Measurements from ENCODE around the gene CFAP206. TPM values are rescaled to one million over a fixed set of nuclear protein-coding genes. Genes with fewer than 3 reads are reported as not detected.

CFAP206 gene
- total RNA-seq, 1 experiment from 2014 or later: not detected

- H2BK15ac ChIP-seq (ENCODE audit: low read depth, low read length): no peak overlapping the region
- no peak overlapping the region for H3K4ac ChIP-seq (ENCODE audit: low read depth, low read length)
- peak overlapping the region in 2 of 3 experiments; percentile 39 to 40; a peak in 1 of 7 replicates for H3K27ac Mint-ChIP-seq
- no peak overlapping the region for H2AK5ac ChIP-seq (ENCODE audit: insufficient read length, low read length)
- H4K20me1 ChIP-seq (ENCODE audit: control insufficient read depth, insufficient read depth, insufficient read length): no peaks in the 10 kb centered on the region
- H3K18ac ChIP-seq (ENCODE audit: insufficient read length, low read depth, low read length): no peak overlapping the region
- H3K23me2 ChIP-seq (ENCODE audit: insufficient read length, low read depth, low read length, poor library complexity, severe bottlenecking): no peaks in the 10 kb centered on the region
- no peak overlapping the region for H2BK5ac ChIP-seq (ENCODE audit: insufficient read length, low read length)
- no peak overlapping the region for H3K4me2 ChIP-seq (ENCODE audit: insufficient read depth, insufficient read length, low read length)
- H3K14ac ChIP-seq (ENCODE audit: insufficient read depth, low read length): no peak overlapping the region
- no peaks in the 10 kb centered on the region for H3K9me3 ChIP-seq (ENCODE audit: control insufficient read depth, low read depth, low read length)
- no peak overlapping the region for H2BK12ac ChIP-seq (ENCODE audit: insufficient read length, low read depth, low read length)
- no peaks in the 10 kb centered on the region for H3K4me1 ChIP-seq (ENCODE audit: insufficient read depth, low read length)
- no peak overlapping the region for H2BK20ac ChIP-seq (ENCODE audit: low read depth, low read length, poor library complexity, severe bottlenecking)
- H4K91ac ChIP-seq (ENCODE audit: insufficient read length, low read depth, low read length): no peak overlapping the region
- H3K56ac ChIP-seq (ENCODE audit: insufficient read length, low read depth, low read length): no peak overlapping the region
- H3T11ph ChIP-seq (ENCODE audit: low read length): no peak overlapping the region
- H3K4me1 Mint-ChIP-seq: no peaks in the 10 kb centered on the region
- no peak overlapping the region for H3K9ac ChIP-seq (ENCODE audit: extremely low read depth, insufficient read length, low read length)
- H2AFZ ChIP-seq (ENCODE audit: low read length): no peak overlapping the region
- TF ChIP-seq, protein P1, sequence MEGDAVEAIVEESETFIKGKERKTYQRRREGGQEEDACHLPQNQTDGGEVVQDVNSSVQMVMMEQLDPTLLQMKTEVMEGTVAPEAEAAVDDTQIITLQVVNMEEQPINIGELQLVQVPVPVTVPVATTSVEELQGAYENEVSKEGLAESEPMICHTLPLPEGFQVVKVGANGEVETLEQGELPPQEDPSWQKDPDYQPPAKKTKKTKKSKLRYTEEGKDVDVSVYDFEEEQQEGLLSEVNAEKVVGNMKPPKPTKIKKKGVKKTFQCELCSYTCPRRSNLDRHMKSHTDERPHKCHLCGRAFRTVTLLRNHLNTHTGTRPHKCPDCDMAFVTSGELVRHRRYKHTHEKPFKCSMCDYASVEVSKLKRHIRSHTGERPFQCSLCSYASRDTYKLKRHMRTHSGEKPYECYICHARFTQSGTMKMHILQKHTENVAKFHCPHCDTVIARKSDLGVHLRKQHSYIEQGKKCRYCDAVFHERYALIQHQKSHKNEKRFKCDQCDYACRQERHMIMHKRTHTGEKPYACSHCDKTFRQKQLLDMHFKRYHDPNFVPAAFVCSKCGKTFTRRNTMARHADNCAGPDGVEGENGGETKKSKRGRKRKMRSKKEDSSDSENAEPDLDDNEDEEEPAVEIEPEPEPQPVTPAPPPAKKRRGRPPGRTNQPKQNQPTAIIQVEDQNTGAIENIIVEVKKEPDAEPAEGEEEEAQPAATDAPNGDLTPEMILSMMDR (conservative IDR thresholded peaks at IDR 0.05): no peak
- H3K9me3 Mint-ChIP-seq: no peaks in the 10 kb centered on the region
- no peak overlapping the region for H3K23ac ChIP-seq (ENCODE audit: insufficient read length, low read depth, low read length)
- H3K4me3 Mint-ChIP-seq: no peak overlapping the region; a peak in 1 of 5 replicates
- no peak overlapping the region for H3K27ac ChIP-seq (ENCODE audit: insufficient read length, low read depth, low read length)
- H3K79me2 ChIP-seq (ENCODE audit: insufficient read depth, low read length): no peaks in the 10 kb centered on the region
- H4K5ac ChIP-seq (ENCODE audit: insufficient read length, low read depth, low read length): no peak overlapping the region
- peaks cover 3% of the 10 kb centered on the region; the same call in 1 of the 2 replicates for H3K27me3 Mint-ChIP-seq (ENCODE audit: low read depth)
- no peak overlapping the region for H2BK120ac ChIP-seq (ENCODE audit: low read depth, low read length, poor library complexity, severe bottlenecking)
- no peaks in the 10 kb centered on the region for H3K27me3 ChIP-seq (ENCODE audit: insufficient read depth, low read length)
- H3K79me1 ChIP-seq (ENCODE audit: insufficient read depth, low read depth, low read length, poor library complexity, severe bottlenecking): no peaks in the 10 kb centered on the region
- no peak overlapping the region for H4K8ac ChIP-seq (replicated peaks; ENCODE audit: insufficient read length, low read depth, low read length)
- no peaks in the 10 kb centered on the region for H3K36me3 Mint-ChIP-seq (ENCODE audit: insufficient read depth in 1 of 3, low read depth in 3 of 3)
- no peak for DNase-seq
- no CpG with 5 or more reads among the region's 1 CpG for WGBS (ENCODE audit: extremely low coverage, insufficient read length, low lambda C conversion rate)
Measured at GRCh38 chr6:87397656-87398055, 10.1 kb upstream of the CFAP206 start.

Measured in H9 (cell line).